Activated T-helper 1 cell treated with Interleukin-2 at 50 U/mL for 16 hours (primary cell): ENCODE data around the gene NSD2.
A peak's percentile ranks its signal among the peaks of the same experiment; 100 is the strongest.
"Not testable (repeated sequence)": the region's sequence is repeated elsewhere in the genome, so short reads cannot be mapped to it uniquely, and the experiment has no call there.

ENCODE experiments used
- DNase-seq: peaks from one replicate; pipeline ENCODE4 v3.0.0-alpha.2; 2020; ENCODE audit warnings: low read depth

Gene NSD2

GRCh38 chr4:1842339-1842895 is 28.8 kb upstream of the NSD2 start:
- DNase-seq = no peak

DNA sequence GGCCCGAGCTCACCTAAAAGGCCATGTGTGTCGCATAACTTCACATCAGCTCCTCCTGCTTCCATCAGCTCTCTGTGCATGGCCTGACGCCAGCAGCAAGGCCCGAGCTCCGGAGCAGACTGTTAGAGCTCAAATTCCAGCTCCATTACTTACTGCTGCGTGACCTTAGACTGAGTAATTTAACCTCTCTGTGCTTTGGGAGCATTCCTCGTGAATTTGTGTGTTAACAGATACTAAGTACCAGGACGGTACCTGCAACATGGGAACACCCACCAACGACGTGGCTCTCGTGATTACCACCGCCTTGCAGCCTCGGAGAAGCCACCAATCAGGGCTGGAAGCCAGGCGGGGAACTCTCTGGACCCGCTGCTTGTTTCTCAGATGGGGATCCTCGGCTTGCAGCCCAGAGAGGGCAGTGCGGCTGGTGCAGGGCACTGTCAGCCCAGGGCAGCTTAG is 28.2 kb upstream of the NSD2 start:
- no peak for DNase-seq

- no peak for DNase-seq
Measured at GRCh38 chr4:1843852-1844251, 27.3 kb upstream of the NSD2 start.

DNA sequence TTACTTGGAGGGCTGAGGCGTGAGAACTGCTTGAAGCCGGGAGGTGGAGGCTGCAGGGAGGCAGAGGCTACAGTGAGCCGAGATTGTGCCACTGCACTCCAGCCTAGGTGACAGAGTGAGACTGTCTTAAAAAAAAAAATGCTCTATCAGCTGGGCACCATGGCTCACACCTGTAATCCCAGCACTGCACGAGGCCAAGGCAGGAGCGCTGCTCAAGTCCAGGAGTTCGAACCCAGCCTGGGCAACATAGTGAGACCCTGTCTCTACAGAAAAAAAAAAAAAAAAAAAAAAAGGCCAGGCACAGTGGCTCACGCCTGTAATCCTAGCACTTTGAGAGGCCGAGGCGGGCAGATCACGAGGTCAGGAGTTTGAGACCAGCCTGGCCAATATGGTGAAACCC is 26.6 kb upstream of the NSD2 start:
- not testable (repeated sequence) for DNase-seq

GRCh38 chr4:1846580-1846979 is 24.6 kb upstream of the NSD2 start:
- no peak for DNase-seq

DNA sequence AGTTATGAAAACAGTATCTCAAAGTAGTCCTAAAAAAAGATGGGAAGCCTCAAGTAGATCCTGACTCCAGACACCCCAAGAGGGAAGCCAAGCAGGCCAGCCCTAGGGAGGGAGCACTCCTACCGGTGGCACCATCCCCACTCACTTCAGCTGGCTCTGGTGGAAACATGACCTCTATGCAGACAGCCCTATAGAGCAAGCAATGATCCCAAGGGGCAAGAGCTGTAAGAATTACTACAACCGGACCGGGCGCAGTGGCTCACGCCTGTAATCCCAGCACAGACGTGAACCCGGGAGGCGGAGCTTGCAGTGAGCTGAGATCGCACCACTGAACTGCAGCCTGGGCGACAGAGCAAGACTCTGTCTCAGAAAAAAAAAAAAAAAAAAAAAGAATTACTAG is 20.9 kb upstream of the NSD2 start:
- DNase-seq = no peak

DNA sequence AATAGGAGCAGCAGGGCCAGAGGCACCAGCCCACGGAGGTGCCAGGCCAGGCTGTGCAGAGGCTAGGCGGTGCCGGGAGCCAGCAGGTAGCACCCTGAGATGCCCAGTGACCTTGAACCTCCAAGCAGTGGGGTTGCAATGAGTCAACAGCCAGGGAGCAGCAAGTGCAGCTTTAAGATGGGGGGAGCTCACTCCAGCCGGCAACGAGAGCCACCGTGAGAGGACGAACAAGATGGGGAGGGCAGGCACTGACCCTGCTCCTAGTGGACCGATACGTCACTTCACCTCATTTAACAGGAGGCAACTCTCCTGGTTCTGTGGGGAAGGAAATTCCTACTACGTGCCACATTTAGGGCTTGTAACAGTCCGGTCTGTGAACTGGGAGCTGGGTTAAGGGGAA is 20.0 kb upstream of the NSD2 start:
- DNase-seq = no peak

DNA sequence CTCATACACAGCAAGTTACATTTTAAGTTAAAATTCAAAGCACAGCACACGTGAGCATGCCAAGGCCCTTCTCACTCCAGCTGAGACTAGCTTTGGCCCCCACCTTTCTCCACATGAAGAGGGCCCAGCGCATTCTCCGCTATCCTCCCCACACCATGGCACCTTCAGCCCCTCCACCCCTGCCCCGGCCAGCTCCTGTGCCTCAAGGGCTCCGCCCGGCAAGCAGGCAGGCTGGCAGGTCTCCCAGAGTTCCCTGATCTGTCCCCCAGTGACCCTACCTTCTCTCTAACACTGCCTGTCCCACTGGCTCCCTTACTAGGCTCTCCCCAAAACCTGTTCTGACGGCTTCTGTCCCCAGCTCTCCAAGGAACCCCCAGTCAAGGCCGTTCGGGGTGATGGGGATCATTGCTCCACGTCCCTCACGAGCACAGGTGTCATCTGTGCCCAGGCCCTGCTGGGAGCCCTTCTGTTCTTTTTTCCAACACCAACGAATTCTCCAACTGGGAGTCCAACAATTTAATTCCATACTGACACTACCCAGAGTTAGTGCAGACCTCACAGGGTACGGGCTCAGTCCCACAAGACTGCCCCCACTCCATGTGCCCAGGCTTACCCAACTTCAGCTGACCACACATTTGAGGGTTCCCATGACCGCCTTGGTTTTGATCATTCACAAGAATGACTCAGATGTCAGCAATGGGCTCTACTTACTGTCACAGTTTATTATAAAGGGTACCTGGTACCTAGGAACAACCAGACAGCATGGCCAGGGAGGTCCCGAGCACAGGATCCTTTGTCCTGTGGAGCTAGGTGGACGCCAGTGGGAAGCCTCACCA is 19.4 kb upstream of the NSD2 start:
- no peak for DNase-seq

DNA sequence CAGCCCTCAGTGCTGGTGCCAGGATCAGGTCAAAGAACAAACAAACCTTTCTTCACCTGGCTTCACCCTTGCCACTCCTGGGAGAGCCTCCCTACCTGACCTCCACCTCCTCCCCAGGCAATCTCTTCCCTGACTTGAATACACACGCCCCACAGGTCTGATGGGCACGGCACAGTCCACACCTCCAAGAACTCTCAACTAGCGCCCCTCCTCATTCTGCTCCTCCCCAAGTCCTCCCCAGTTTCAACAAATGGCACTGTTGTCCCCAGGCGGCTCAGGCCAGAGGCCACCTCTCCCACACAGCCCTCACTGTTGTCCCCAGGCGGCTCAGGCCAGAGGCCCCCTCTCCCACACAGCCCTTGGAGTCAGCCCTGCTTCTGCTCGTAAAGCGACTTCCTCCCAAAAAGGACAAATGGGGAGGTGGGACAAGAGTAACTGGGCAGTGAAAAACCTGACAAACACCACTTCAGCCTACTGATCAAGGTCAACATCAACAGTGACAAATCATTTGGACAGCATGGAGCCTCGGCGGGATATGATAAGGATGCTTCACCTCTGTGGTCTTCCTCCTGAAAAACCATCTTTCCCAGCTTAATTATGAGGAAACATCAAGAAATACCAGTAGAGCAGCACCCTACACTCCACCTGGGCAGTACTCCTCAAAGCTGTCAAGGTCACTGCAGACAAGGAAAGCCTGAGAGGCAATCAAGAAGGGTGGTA is 18.1 kb upstream of the NSD2 start:
- no peak for DNase-seq

GRCh38 chr4:1854752-1855151 is 16.4 kb upstream of the NSD2 start:
- DNase-seq = no peak

GRCh38 chr4:1855333-1856070 is 15.7 kb upstream of the NSD2 start:
- no peak for DNase-seq

DNA sequence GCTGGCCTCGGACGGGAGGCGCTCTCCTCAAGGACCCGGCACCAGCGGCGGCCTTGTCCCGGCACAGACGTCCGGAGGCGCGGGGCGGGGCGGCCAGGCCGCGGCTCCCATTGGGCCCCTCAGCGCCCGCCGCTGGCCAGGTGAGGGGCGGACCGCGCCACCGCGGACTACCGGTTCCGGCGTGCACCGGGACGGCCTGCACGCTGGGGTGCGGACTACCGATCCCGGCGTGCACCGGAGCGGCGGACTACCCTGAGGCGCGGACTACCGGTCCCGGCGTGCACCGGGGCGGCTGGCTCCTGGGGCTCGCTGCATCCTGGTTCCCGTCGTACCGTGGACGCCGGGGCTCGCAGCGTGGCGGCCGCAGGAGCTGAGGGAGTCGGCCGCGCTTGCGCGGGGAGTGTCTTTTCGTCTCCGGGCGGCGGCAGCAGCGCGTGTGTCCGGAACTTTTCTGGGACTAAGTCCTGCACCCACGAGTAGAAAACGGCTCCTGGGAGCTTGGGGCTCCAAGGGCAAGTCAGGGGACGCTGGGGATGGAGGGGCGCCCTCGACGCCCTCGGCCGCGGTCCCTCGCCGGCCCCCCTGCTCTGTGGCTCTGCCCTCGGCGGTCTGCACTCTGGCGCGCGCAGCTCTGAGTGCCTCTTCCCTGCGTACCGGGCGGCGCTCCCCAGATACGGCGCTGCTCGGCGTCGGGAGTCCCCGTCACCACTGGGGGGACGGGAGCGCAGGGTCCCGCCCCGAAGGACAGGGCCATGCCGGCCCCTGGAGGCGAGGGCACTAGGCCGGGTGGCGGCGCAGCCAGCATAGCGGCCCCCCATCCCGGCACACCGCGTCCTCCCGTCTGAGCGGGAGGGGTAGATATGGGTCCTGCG is 14.9 kb upstream of the NSD2 start, which contains the start of gene LETM1:
Gene LETM1, minus strand, starts transcription at position 86 of the 872 bp plus-strand sequence. CDS start 206 bp downstream, outside the sequence.
- peak; percentile 89 for DNase-seq

DNA sequence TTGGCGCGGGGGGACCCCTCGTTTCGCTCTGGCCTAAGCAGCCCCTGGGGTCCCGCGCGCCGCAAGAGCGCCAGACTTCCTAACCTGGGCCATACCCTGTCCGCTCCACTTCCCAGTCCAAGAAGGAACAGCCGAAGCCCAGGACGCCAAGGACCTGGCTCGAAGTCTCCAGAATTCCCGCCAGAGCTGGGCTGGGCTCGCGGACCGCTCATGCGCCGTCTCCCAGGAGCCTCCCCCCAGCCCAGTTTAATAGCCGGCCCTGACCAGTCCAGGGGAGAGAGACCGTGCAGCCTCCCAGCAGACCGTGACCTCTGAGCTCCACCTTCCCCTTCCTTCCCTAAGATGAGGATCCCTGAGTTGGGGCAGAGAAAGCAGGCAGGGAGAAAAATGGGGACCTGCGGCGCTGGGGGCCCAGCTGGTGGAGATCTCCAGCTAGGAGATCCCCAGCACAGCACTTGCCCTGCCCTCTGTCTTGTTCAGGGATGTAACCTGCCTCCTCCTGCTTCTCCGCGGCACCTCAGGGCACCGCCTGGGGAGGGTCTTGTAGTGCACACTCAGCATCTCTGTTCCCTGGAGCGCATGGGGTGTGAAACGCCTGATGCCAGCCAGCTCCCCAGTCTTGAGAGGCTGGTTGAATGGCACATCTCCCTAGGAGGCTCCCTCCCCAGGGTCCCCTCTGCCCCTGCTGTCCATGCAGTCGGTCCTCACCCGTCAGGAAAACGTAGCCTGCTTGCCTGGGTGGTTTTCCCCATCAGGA is 14.1 kb upstream of the NSD2 start:
- DNase-seq = no peak

GRCh38 chr4:1857931-1858330 is 13.3 kb upstream of the NSD2 start:
- DNase-seq = no peak

GRCh38 chr4:1859389-1859753 is 11.8 kb upstream of the NSD2 start:
- no peak for DNase-seq

- DNase-seq = no peak
Measured at GRCh38 chr4:1862055-1862911, 8.9 kb upstream of the NSD2 start.

- DNase-seq = no peak
Measured at GRCh38 chr4:1862961-1863296, 8.3 kb upstream of the NSD2 start.

GRCh38 chr4:1863297-1864033 is 7.7 kb upstream of the NSD2 start:
- no peak for DNase-seq
